Suprapubic skin (tissue), 4 donors: ENCODE measurements around the gene TCHH. TPM values are rescaled to one million over a fixed set of nuclear protein-coding genes. Genes with fewer than 3 reads are reported as not detected.

Source experiments
- DNase-seq, 2 donors: peaks; one replicate each; pipeline ENCODE4 v3.0.0-alpha.2; 2019; ENCODE audit warnings: low spot score in 2 of 2
- H3K27ac ChIP-seq: fragments of 200-600 bp; sonication (generic); one replicate; pipeline ENCODE4 v1.5.1; 2019
- H3K27me3 ChIP-seq: fragments of 200-600 bp; sonication (generic); one replicate; pipeline ENCODE4 v1.5.1; 2019
- H3K36me3 ChIP-seq: fragments of 200-600 bp; sonication (generic); one replicate; pipeline ENCODE4 v1.5.1; 2019
- H3K4me1 ChIP-seq: fragments of 200-600 bp; sonication (generic); one replicate; pipeline ENCODE4 v1.5.1; 2019
- H3K4me3 ChIP-seq: fragments of 200-600 bp; sonication (generic); one replicate; pipeline ENCODE4 v1.5.1; 2019; ENCODE audit warnings: mild to moderate bottlenecking
- H3K9me3 ChIP-seq: fragments of 200-600 bp; sonication (generic); one replicate; pipeline ENCODE4 v1.5.1; 2019
- EP300 ChIP-seq: sonication (generic); formaldehyde crosslinking; IDR thresholded peaks from one replicate; pipeline ENCODE4 v1.6.1; 2017; ENCODE audit warnings: antibody characterized with exemption
- POLR2A ChIP-seq, 2 donors: fragments of 450-650 bp; IDR thresholded peaks; one replicate each; pipeline ENCODE4 v1.6.1; 2017; ENCODE audit warnings: antibody characterized with exemption in 2 of 2, mild to moderate bottlenecking in 2 of 2, moderate library complexity in 2 of 2
- POLR2AphosphoS5 ChIP-seq, 3 donors: sonication (generic); formaldehyde crosslinking; IDR thresholded peaks; one replicate each; pipeline ENCODE4 v1.6.1; 2017; ENCODE audit warnings: antibody characterized with exemption in 3 of 3
- WGBS: methylation state at CpG from one replicate; pipeline ENCODE4 v1.1.5; 2018; 5-methylcytosine and 5-hydroxymethylcytosine counted together
- total RNA-seq, 4 donors: library from RNA; depleted of rRNA; stranded (reverse); fragments of >200 nt; gene quantifications; one replicate each; pipeline ENCODE4 v1.1.0, GENCODE V29; 2016
- TF ChIP-seq, protein P1 (sequence below), 2 donors: fragments of 200-600 bp in 1 of 2; fragments of 450-650 bp in 1 of 2; sonication (generic) in 1 of 2; IDR thresholded peaks; one replicate each; pipeline ENCODE4 v1.5.1; 2016 to 2019; ENCODE audit warnings: antibody characterized with exemption in 2 of 2, mild to moderate bottlenecking in 1 of 2, moderate library complexity in 1 of 2

The TCHH gene, protein sequence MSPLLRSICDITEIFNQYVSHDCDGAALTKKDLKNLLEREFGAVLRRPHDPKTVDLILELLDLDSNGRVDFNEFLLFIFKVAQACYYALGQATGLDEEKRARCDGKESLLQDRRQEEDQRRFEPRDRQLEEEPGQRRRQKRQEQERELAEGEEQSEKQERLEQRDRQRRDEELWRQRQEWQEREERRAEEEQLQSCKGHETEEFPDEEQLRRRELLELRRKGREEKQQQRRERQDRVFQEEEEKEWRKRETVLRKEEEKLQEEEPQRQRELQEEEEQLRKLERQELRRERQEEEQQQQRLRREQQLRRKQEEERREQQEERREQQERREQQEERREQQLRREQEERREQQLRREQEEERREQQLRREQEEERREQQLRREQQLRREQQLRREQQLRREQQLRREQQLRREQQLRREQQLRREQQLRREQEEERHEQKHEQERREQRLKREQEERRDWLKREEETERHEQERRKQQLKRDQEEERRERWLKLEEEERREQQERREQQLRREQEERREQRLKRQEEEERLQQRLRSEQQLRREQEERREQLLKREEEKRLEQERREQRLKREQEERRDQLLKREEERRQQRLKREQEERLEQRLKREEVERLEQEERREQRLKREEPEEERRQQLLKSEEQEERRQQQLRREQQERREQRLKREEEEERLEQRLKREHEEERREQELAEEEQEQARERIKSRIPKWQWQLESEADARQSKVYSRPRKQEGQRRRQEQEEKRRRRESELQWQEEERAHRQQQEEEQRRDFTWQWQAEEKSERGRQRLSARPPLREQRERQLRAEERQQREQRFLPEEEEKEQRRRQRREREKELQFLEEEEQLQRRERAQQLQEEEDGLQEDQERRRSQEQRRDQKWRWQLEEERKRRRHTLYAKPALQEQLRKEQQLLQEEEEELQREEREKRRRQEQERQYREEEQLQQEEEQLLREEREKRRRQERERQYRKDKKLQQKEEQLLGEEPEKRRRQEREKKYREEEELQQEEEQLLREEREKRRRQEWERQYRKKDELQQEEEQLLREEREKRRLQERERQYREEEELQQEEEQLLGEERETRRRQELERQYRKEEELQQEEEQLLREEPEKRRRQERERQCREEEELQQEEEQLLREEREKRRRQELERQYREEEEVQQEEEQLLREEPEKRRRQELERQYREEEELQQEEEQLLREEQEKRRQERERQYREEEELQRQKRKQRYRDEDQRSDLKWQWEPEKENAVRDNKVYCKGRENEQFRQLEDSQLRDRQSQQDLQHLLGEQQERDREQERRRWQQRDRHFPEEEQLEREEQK (N-terminal part only)
- 10 to 100 TPM in 3 of 4 donors, 1 to 10 TPM in 1; 7.0 to 71.9 (median 37.2) TPM for total RNA-seq

DNA sequence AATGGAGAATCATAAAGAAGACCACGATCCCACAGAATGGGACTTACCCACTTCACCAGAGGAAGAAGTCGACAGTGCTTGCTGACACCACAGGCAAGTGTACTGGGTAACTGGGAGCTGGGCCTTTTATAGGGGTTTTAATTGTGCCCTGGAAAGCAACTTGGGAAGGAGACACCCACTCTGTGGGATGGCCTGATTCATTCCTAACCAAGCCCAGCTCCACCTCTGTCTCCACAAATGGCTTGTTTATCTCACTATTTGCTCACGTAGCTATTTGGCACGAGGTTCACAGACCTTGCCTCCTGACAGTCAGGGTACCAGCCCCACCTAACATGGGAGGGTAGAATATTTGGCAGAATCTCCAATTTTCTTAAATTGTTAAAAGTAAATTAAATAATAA, at the start of gene TCHH:
Gene TCHH, minus strand, starts transcription at position 101 of the 400 bp plus-strand sequence. CDS start 1,364 bp downstream, outside the sequence.
- Histone ChIP-seq H3K27me3 (peaks cover 72% of the 10 kb centered on the region), H3K4me1 (peaks cover 26% of the 10 kb centered on the region), H3K36me3 (no peaks in the 10 kb centered on the region), H3K9me3 (no peaks in the 10 kb centered on the region), H3K27ac (no peak within 1 kb of the TSS), H3K4me3 (no peak within 1 kb of the TSS)
- 64% methylated on average over 4 of the region's 4 CpGs for WGBS
- TF ChIP-seq EP300 = no peak
- TF ChIP-seq, protein P1, sequence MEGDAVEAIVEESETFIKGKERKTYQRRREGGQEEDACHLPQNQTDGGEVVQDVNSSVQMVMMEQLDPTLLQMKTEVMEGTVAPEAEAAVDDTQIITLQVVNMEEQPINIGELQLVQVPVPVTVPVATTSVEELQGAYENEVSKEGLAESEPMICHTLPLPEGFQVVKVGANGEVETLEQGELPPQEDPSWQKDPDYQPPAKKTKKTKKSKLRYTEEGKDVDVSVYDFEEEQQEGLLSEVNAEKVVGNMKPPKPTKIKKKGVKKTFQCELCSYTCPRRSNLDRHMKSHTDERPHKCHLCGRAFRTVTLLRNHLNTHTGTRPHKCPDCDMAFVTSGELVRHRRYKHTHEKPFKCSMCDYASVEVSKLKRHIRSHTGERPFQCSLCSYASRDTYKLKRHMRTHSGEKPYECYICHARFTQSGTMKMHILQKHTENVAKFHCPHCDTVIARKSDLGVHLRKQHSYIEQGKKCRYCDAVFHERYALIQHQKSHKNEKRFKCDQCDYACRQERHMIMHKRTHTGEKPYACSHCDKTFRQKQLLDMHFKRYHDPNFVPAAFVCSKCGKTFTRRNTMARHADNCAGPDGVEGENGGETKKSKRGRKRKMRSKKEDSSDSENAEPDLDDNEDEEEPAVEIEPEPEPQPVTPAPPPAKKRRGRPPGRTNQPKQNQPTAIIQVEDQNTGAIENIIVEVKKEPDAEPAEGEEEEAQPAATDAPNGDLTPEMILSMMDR (IDR thresholded peaks at IDR 0.05) = no peak
- TF ChIP-seq POLR2A (IDR thresholded peaks at IDR 0.05) = no peak
- TF ChIP-seq POLR2AphosphoS5 (IDR thresholded peaks at IDR 0.05) = no peak
- no peak for DNase-seq

DNA sequence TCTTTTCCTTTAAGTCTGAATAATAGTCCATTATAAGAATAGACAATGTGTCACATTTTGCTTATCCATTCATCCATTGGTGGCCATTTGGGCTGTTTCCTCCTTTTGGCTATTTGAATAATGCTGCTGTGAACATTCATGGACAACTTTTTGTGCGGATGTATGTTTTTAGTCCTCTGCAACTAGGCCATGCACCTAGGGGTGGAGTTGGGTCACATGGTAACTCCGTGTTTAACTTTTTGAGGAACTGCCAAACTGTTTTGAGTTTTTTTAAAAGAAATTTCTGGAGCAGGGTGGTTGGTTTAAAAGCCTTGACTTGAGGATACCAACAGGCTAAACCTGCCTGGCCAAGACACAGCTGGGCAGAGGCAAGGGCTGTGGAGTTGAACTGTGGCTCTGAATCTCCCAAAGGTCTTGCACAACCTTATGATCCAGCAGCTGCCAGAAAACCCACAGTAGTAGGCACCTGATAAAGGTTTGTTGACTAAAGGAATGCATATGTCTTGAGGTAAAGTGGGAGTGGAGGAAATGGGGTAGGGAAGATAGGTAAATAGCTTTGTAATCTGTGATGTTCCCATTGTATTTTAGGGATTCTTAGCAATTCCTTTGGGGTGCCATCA, 49.4 kb upstream of the TCHH start:
- no peak overlapping the region for H3K4me3 ChIP-seq
- no peaks in the 10 kb centered on the region for H3K9me3 ChIP-seq
- H3K27ac ChIP-seq = peak overlapping the region; percentile 64
- no peaks in the 10 kb centered on the region for H3K27me3 ChIP-seq
- H3K36me3 ChIP-seq = no peaks in the 10 kb centered on the region
- 43% methylated on average over 2 of the region's 2 CpGs for WGBS
- TF ChIP-seq POLR2A (IDR thresholded peaks at IDR 0.05) = no peak
- TF ChIP-seq, protein P1 (IDR thresholded peaks at IDR 0.05) = no peak
- no peak for TF ChIP-seq EP300
- TF ChIP-seq POLR2AphosphoS5 (IDR thresholded peaks at IDR 0.05) = no peak
- H3K4me1 ChIP-seq = peaks cover 57% of the 10 kb centered on the region
- DNase-seq = no peak

DNA sequence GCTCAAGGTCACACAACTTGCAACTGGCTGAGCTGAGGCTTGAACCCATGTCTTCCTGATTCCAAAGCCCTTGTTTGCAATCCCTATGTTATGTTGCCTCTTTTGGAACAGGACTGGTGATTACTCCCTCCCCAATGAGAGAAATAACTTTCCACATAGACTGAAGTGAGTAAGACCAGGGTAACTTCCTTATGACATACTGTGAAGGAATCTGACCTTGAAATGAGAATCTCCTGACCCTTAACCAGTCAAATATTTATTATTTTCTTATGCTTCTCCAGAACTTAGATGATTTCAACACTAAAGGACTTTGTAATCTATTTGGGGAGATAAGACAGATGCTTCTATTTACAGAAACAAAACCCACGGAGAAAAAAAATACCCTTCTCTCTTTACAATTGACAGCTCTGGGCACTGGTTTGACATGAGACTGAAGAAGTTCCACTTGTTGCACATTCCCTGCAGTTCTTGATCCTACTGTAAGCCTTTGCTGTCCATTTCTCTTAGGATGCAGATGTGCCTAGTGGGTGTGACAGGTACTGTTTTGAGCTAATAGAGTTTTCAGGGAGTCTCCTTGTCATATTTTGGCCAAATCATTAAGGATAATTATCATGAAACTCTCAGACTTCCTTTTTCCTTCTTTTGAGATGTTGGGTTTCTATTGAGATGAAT, 47.7 kb upstream of the TCHH start:
- Histone ChIP-seq H3K4me1 (peaks cover 40% of the 10 kb centered on the region), H3K4me3 (no peak overlapping the region), H3K27ac (no peak overlapping the region), H3K36me3 (no peaks in the 10 kb centered on the region), H3K27me3 (no peaks in the 10 kb centered on the region), H3K9me3 (no peaks in the 10 kb centered on the region)
- WGBS = 73% methylated on average over 1 of the region's 1 CpG
- TF ChIP-seq, protein P1 (IDR thresholded peaks at IDR 0.05) = no peak
- TF ChIP-seq POLR2A (IDR thresholded peaks at IDR 0.05) = no peak
- TF ChIP-seq EP300 = no peak
- TF ChIP-seq POLR2AphosphoS5 (IDR thresholded peaks at IDR 0.05) = no peak
- no peak for DNase-seq

DNA sequence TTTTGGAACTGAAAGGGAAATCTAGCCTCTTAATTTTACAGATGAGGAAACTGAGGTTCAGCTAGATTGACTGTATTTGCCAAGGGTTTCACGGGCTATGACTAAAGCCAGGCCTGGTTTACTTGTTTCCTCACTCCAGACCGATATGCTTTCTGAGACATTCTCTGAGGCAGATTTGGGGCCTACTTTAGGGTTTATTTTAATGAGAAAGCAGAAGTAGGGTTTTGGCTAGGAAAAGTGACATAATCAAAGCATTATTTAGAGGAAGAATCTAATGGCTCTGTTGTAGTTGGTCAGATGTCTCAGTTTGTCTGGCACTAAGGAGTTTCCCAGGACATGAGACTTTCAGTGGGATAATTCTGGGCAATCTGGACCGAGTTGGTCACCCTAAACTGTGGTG, 45.3 kb upstream of the TCHH start:
- 73% methylated on average over 3 of the region's 3 CpGs for WGBS
- no peak for DNase-seq
- no peaks in the 10 kb centered on the region for H3K27me3 ChIP-seq
- no peak for TF ChIP-seq POLR2A (IDR thresholded peaks at IDR 0.05)
- no peak for TF ChIP-seq EP300
- no peak for TF ChIP-seq POLR2AphosphoS5 (IDR thresholded peaks at IDR 0.05)
- no peaks in the 10 kb centered on the region for H3K9me3 ChIP-seq
- no peak overlapping the region for H3K4me3 ChIP-seq
- H3K4me1 ChIP-seq = peaks cover 20% of the 10 kb centered on the region
- H3K27ac ChIP-seq = no peak overlapping the region
- no peaks in the 10 kb centered on the region for H3K36me3 ChIP-seq
